ENCODE measurements around the gene ANXA3. TPM values are rescaled to one million over a fixed set of nuclear protein-coding genes. Genes with fewer than 3 reads are reported as not detected.

The ANXA3 gene
- total and polyA plus RNA-seq, 2 donors (not counting 3 experiments of a cell fraction or from before 2014, with no cell fraction given), result 52.9 to 78.4 TPM

DNA sequence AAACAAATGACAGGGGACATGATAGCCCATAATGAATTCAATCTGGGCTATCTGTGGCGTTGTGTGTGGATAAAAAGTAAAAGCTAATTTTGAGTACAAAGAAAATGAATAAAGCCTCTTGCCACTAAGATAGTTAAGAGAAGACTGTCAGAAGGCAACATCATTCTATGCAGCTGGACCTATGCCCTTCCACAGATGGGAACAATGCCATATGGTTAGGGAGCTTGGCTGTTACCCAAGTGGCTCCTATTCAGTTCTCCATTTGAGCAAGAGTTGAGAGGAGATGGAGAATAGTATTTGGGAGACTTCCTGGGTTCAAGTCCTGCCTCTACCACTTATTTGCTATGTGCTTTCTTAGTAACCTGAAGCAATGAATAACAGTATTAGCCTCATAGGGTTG lies 107.7 kb downstream of the ANXA3 start:
- Histone ChIP-seq H4K20me1 (replicated peaks; ENCODE audit: control insufficient read depth, extremely low read depth, insufficient read depth, low read length) (no peaks in the 10 kb centered on the region), H3K9me3 (replicated peaks; ENCODE audit: control insufficient read depth, insufficient read depth, low read length) (no peaks in the 10 kb centered on the region), H3K4me3 (replicated peaks in 1 of 3; ENCODE audit: insufficient read depth in 1 of 3, low read depth in 1 of 3, low read length in 3 of 3) (no peak overlapping the region), H3K4me2 (ENCODE audit: insufficient read depth, low read length) (no peak overlapping the region), H3K4me1 (ENCODE audit: control insufficient read depth, extremely low read depth, insufficient read depth, low read length) (peaks cover 75% of the 10 kb centered on the region), H3K27ac (ENCODE audit: insufficient read depth, low read depth, low read length) (no peak overlapping the region), H2AFZ (ENCODE audit: low read depth, low read length) (no peak overlapping the region), H3K36me3 (ENCODE audit: control insufficient read depth in 2 of 2, extremely low read depth in 1 of 2, insufficient read depth in 2 of 2, low read length in 2 of 2) (no peaks in the 10 kb centered on the region), H3K9ac (replicated peaks; ENCODE audit: extremely low read depth, insufficient read depth, low read length) (no peak overlapping the region), H3K79me2 (ENCODE audit: control insufficient read depth, insufficient read depth, low read length) (no peaks in the 10 kb centered on the region), H3K27me3 (ENCODE audit: control insufficient read depth in 2 of 2, insufficient read depth in 2 of 2, low read length in 2 of 2) (no peaks in the 10 kb centered on the region), H3K9me1 (replicated peaks; ENCODE audit: control insufficient read depth, extremely low read depth, insufficient read depth, low read length) (no peaks in the 10 kb centered on the region)
- POLR2A ChIA-PET, result interaction anchor here (1.4 kb wide), 1 partner anchor 13 kb away, joined by 6 read pairs; no protein-coding TSS in a partner anchor
- DNase-seq (ENCODE audit: low read depth, low spot score), result peak; percentile 57
- no peak for FAIRE-seq
- intact Hi-C loops (cut with micrococcal nuclease) (no loop called here), dilution Hi-C loops (cut with MboI; ENCODE audit: extremely low pct_ligation_motif_present, low sequenced_read_pairs) (no loop called here)
- TF ChIP-seq POLR2A (IDR thresholded peaks at IDR 0.05; ENCODE audit: low read depth, low read length), result no peak
- TF ChIP-seq GATA2 (IDR thresholded peaks at IDR 0.05; ENCODE audit: insufficient read depth, insufficient read length, low read depth, low read length), result no peak
- no peak for TF ChIP-seq FOS (IDR thresholded peaks at IDR 0.05; ENCODE audit: borderline replicate concordance, insufficient read depth, low read length)
- TF ChIP-seq JUN (IDR thresholded peaks at IDR 0.05; ENCODE audit: borderline replicate concordance, insufficient read depth, insufficient read length, low read depth), result no peak
- no peak for TF ChIP-seq MYC (IDR thresholded peaks at IDR 0.05; ENCODE audit: low read depth, low read length)
- BruUV-seq (replicated peaks), result no TSS peak
- CTCF ChIA-PET, result interaction anchor here (0.8 to 7.6 kb wide), 4 partner anchors 9 to 204 kb away, joined by 3 to 75 read pairs (median 6); no protein-coding TSS in a partner anchor

GRCh38 chr4:78659665-78660064 lies 108.1 kb downstream of the ANXA3 start:
- no peaks in the 10 kb centered on the region for H3K27me3 ChIP-seq (ENCODE audit: control insufficient read depth in 2 of 2, insufficient read depth in 2 of 2, low read length in 2 of 2)
- no peak overlapping the region for H3K27ac ChIP-seq (ENCODE audit: insufficient read depth, low read depth, low read length)
- no peaks in the 10 kb centered on the region for H3K9me1 ChIP-seq (replicated peaks; ENCODE audit: control insufficient read depth, extremely low read depth, insufficient read depth, low read length)
- DNase-seq (ENCODE audit: low read depth, low spot score) (no peak), FAIRE-seq (no peak)
- H3K4me3 ChIP-seq (replicated peaks in 1 of 3; ENCODE audit: insufficient read depth in 1 of 3, low read depth in 1 of 3, low read length in 3 of 3), result no peak overlapping the region
- peaks cover 75% of the 10 kb centered on the region for H3K4me1 ChIP-seq (ENCODE audit: control insufficient read depth, extremely low read depth, insufficient read depth, low read length)
- no peaks in the 10 kb centered on the region for H3K79me2 ChIP-seq (ENCODE audit: control insufficient read depth, insufficient read depth, low read length)
- no peak overlapping the region for H3K9ac ChIP-seq (replicated peaks; ENCODE audit: extremely low read depth, insufficient read depth, low read length)
- no TSS peak for BruUV-seq (replicated peaks)
- dilution Hi-C loops (cut with MboI; ENCODE audit: extremely low pct_ligation_motif_present, low sequenced_read_pairs), result no loop called here
- no peak for TF ChIP-seq EZH2 (IDR thresholded peaks at IDR 0.05; ENCODE audit: borderline replicate concordance, low read depth, low read length, severe bottlenecking)
- H3K9me3 ChIP-seq (replicated peaks; ENCODE audit: control insufficient read depth, insufficient read depth, low read length), result no peaks in the 10 kb centered on the region
- no peaks in the 10 kb centered on the region for H4K20me1 ChIP-seq (replicated peaks; ENCODE audit: control insufficient read depth, extremely low read depth, insufficient read depth, low read length)
- no peaks in the 10 kb centered on the region for H3K36me3 ChIP-seq (ENCODE audit: control insufficient read depth in 2 of 2, extremely low read depth in 1 of 2, insufficient read depth in 2 of 2, low read length in 2 of 2)
- intact Hi-C loops (cut with micrococcal nuclease), result no loop called here
- ChIA-PET CTCF (interaction anchor here (2.0 to 7.6 kb wide), 2 partner anchors 9 to 15 kb away, joined by 9 to 75 read pairs; no protein-coding TSS in a partner anchor), POLR2A (no interaction called here)
- H2AFZ ChIP-seq (ENCODE audit: low read depth, low read length), result no peak overlapping the region
- no peak overlapping the region for H3K4me2 ChIP-seq (ENCODE audit: insufficient read depth, low read length)

Small RNAs within 50 kb of the gene (small RNA-seq; reads per million reads assigned to genes)
- not detected for gene HIGD1AP13 (ENCODE audit: insufficient read depth, insufficient read length, low read depth, low replicate concordance)
- gene RF00019 (ENCODE audit: insufficient read depth, insufficient read length, low read depth, low replicate concordance), result not detected

Other genes with a start within 250 kb of the ANXA3 start
- gene BMP2K, start 224.6 kb downstream of the ANXA3 start, total RNA-seq, result 37.9 and 38.9 TPM in 2 replicates
- gene BMP2K, start 224.6 kb downstream of the ANXA3 start, polyA plus RNA-seq, result 14.9 and 16.1 TPM in 2 replicates